Measurements from ENCODE around the gene COX19.

Gene COX19

GRCh38 chr7:997404-998395 lies 22.4 kb upstream of the COX19 start:
- Histone ChIP-seq H3K4me1 (ENCODE audit: control insufficient read depth, insufficient read depth, low read length, unreplicated experiment) (no peaks in the 10 kb centered on the region), H3K27me3 (ENCODE audit: insufficient read depth, low read length) (no peaks in the 10 kb centered on the region), H3K36me3 (ENCODE audit: insufficient read depth, low read length) (no peaks in the 10 kb centered on the region), H3K79me2 (ENCODE audit: control insufficient read depth, insufficient read depth, low read length, unreplicated experiment) (no peaks in the 10 kb centered on the region), H3K27ac (ENCODE audit: low read depth, low read length) (no peak overlapping the region), H2AFZ (ENCODE audit: low read length, unreplicated experiment) (no peak overlapping the region), H3K4me3 (ENCODE audit: low read depth, low read length) (no peak overlapping the region)

- no peaks in the 10 kb centered on the region for H3K4me1 ChIP-seq (ENCODE audit: control insufficient read depth, insufficient read depth, low read length, unreplicated experiment)
- H3K36me3 ChIP-seq (ENCODE audit: insufficient read depth, low read length), result no peaks in the 10 kb centered on the region
- no peak overlapping the region for H2AFZ ChIP-seq (ENCODE audit: low read length, unreplicated experiment)
- no peak overlapping the region for H3K27ac ChIP-seq (ENCODE audit: low read depth, low read length)
- no peak overlapping the region for H3K4me3 ChIP-seq (ENCODE audit: low read depth, low read length)
- no peaks in the 10 kb centered on the region for H3K79me2 ChIP-seq (ENCODE audit: control insufficient read depth, insufficient read depth, low read length, unreplicated experiment)
- no peaks in the 10 kb centered on the region for H3K27me3 ChIP-seq (ENCODE audit: insufficient read depth, low read length)
Measured at GRCh38 chr7:996079-996872, 20.9 kb upstream of the COX19 start.

GRCh38 chr7:995571-995970 lies 20.2 kb upstream of the COX19 start:
- Histone ChIP-seq H3K36me3 (ENCODE audit: insufficient read depth, low read length) (no peaks in the 10 kb centered on the region), H3K27me3 (ENCODE audit: insufficient read depth, low read length) (no peaks in the 10 kb centered on the region), H3K27ac (ENCODE audit: low read depth, low read length) (no peak overlapping the region), H3K4me3 (ENCODE audit: low read depth, low read length) (no peak overlapping the region), H3K4me1 (ENCODE audit: control insufficient read depth, insufficient read depth, low read length, unreplicated experiment) (no peaks in the 10 kb centered on the region), H2AFZ (ENCODE audit: low read length, unreplicated experiment) (no peak overlapping the region), H3K79me2 (ENCODE audit: control insufficient read depth, insufficient read depth, low read length, unreplicated experiment) (no peaks in the 10 kb centered on the region)

- Histone ChIP-seq H2AFZ (ENCODE audit: low read length, unreplicated experiment) (no peak overlapping the region), H3K4me3 (ENCODE audit: low read depth, low read length) (no peak overlapping the region), H3K27ac (ENCODE audit: low read depth, low read length) (no peak overlapping the region), H3K4me1 (ENCODE audit: control insufficient read depth, insufficient read depth, low read length, unreplicated experiment) (no peaks in the 10 kb centered on the region), H3K27me3 (ENCODE audit: insufficient read depth, low read length) (no peaks in the 10 kb centered on the region), H3K79me2 (ENCODE audit: control insufficient read depth, insufficient read depth, low read length, unreplicated experiment) (no peaks in the 10 kb centered on the region), H3K36me3 (ENCODE audit: insufficient read depth, low read length) (no peaks in the 10 kb centered on the region)
Measured at GRCh38 chr7:994592-995308, 19.4 kb upstream of the COX19 start.

- Histone ChIP-seq H3K79me2 (ENCODE audit: control insufficient read depth, insufficient read depth, low read length, unreplicated experiment) (no peaks in the 10 kb centered on the region), H3K27ac (ENCODE audit: low read depth, low read length) (no peak overlapping the region), H3K4me3 (ENCODE audit: low read depth, low read length) (no peak overlapping the region), H3K4me1 (ENCODE audit: control insufficient read depth, insufficient read depth, low read length, unreplicated experiment) (peaks cover 6% of the 10 kb centered on the region), H3K27me3 (ENCODE audit: insufficient read depth, low read length) (no peaks in the 10 kb centered on the region), H2AFZ (ENCODE audit: low read length, unreplicated experiment) (no peak overlapping the region), H3K36me3 (ENCODE audit: insufficient read depth, low read length) (no peaks in the 10 kb centered on the region)
Measured at GRCh38 chr7:992709-993607, 17.6 kb upstream of the COX19 start.

- Histone ChIP-seq H2AFZ (ENCODE audit: low read length, unreplicated experiment) (no peak overlapping the region), H3K27ac (ENCODE audit: low read depth, low read length) (no peak overlapping the region), H3K4me3 (ENCODE audit: low read depth, low read length) (no peak overlapping the region), H3K4me1 (ENCODE audit: control insufficient read depth, insufficient read depth, low read length, unreplicated experiment) (peaks cover 6% of the 10 kb centered on the region), H3K27me3 (ENCODE audit: insufficient read depth, low read length) (no peaks in the 10 kb centered on the region), H3K36me3 (ENCODE audit: insufficient read depth, low read length) (no peaks in the 10 kb centered on the region), H3K79me2 (ENCODE audit: control insufficient read depth, insufficient read depth, low read length, unreplicated experiment) (no peaks in the 10 kb centered on the region)
Measured at GRCh38 chr7:991729-992656, 16.6 kb upstream of the COX19 start.

GRCh38 chr7:990933-991728 lies 15.8 kb upstream of the COX19 start:
- Histone ChIP-seq H3K27ac (ENCODE audit: low read depth, low read length) (no peak overlapping the region), H3K4me3 (ENCODE audit: low read depth, low read length) (no peak overlapping the region)

GRCh38 chr7:990352-990932 lies 15.1 kb upstream of the COX19 start:
- no peak overlapping the region for H2AFZ ChIP-seq (ENCODE audit: low read length, unreplicated experiment)
- H3K27me3 ChIP-seq (ENCODE audit: insufficient read depth, low read length), result no peaks in the 10 kb centered on the region
- H3K36me3 ChIP-seq (ENCODE audit: insufficient read depth, low read length), result no peaks in the 10 kb centered on the region
- no peak overlapping the region for H3K4me3 ChIP-seq (ENCODE audit: low read depth, low read length)
- no peak overlapping the region for H3K27ac ChIP-seq (ENCODE audit: low read depth, low read length)
- H3K4me1 ChIP-seq (ENCODE audit: control insufficient read depth, insufficient read depth, low read length, unreplicated experiment), result peaks cover 10% of the 10 kb centered on the region
- H3K79me2 ChIP-seq (ENCODE audit: control insufficient read depth, insufficient read depth, low read length, unreplicated experiment), result no peaks in the 10 kb centered on the region

More at GRCh38 chr7:990933-991728, 15.8 kb upstream of the COX19 start:
- Histone ChIP-seq H3K27me3 (ENCODE audit: insufficient read depth, low read length) (no peaks in the 10 kb centered on the region), H3K4me1 (ENCODE audit: control insufficient read depth, insufficient read depth, low read length, unreplicated experiment) (peaks cover 10% of the 10 kb centered on the region), H3K79me2 (ENCODE audit: control insufficient read depth, insufficient read depth, low read length, unreplicated experiment) (no peaks in the 10 kb centered on the region), H3K36me3 (ENCODE audit: insufficient read depth, low read length) (no peaks in the 10 kb centered on the region), H2AFZ (ENCODE audit: low read length, unreplicated experiment) (no peak overlapping the region)
